Endothelial cell of umbilical vein (primary cell): Measurements from ENCODE around the gene KRT76. TPM values are rescaled to one million over a fixed set of nuclear protein-coding genes. Genes with fewer than 3 reads are reported as not detected.

Source experiments
- BruUV-seq: library from RNA; stranded (reverse); fragments of 400-500 nt; replicated peaks from 2 replicates; lab custom pipeline; 2021; lab: Mats Ljungman, UMichigan
- CTCF ChIA-PET: fragments of 300-600, 350-600 bp; sonication (Branson Sonifier 250); formaldehyde crosslinking; loops from one replicate; lab custom pipeline; 2021; ENCODE audit warnings: antibody characterized with exemption, inconsistent platforms; lab: Charles Lee
- POLR2A ChIA-PET: fragments of 300-600, 350-600 bp; sonication (Branson Sonifier 250); formaldehyde crosslinking; loops from one replicate; lab custom pipeline; 2021; ENCODE audit warnings: antibody characterized with exemption, inconsistent platforms; lab: Charles Lee
- DNase-seq: peaks from one replicate; pipeline ENCODE4 v3.0.0-alpha.2; 2011; ENCODE audit warnings: low read depth, low spot score
- FAIRE-seq: peaks from 2 replicates; lab custom pipeline; 2011; peaks lifted over from hg19 to GRCh38; lab: Jason Lieb, UNC
- H2AFZ ChIP-seq: 2 replicates; pipeline ENCODE4 v1.6.0; 2012; ENCODE audit warnings: low read depth, low read length, control low read depth, inconsistent platforms
- H3K27ac ChIP-seq: 2 replicates; pipeline ENCODE4 v1.5.1; 2011; ENCODE audit warnings: low read depth, mild to moderate bottlenecking, control low read depth, low read length, moderate library complexity; ENCODE audit not compliant: insufficient read depth
- H3K27me3 ChIP-seq, 2 experiments: 2 replicates each; pipeline versions ENCODE4 v1.6.0 to v1.6.1; 2011; ENCODE audit warnings: low read length in 2 of 2, mixed read lengths in 1 of 2; ENCODE audit not compliant: control insufficient read depth in 2 of 2, insufficient read depth in 2 of 2
- H3K36me3 ChIP-seq, 2 experiments: 2 replicates in 1 of 2; 3 replicates in 1 of 2; pipeline ENCODE4 v1.5.1; 2011; ENCODE audit warnings: low read length in 2 of 2, mild to moderate bottlenecking in 1 of 2, moderate library complexity in 1 of 2; ENCODE audit not compliant: control insufficient read depth in 2 of 2, insufficient read depth in 2 of 2; ENCODE audit errors: extremely low read depth in 1 of 2
- H3K4me1 ChIP-seq: 3 replicates; pipeline ENCODE4 v1.5.1; 2011; ENCODE audit warnings: mild to moderate bottlenecking, low read length; ENCODE audit not compliant: control insufficient read depth, insufficient read depth; ENCODE audit errors: extremely low read depth
- H3K4me2 ChIP-seq: 2 replicates; pipeline ENCODE4 v1.6.1; 2011; ENCODE audit warnings: low read length, control low read depth, mixed read lengths; ENCODE audit not compliant: insufficient read depth
- H3K4me3 ChIP-seq, 3 experiments: fragments of 200-600 bp in 1 of 3; sonication (generic), shearing (Covaris generic) in 1 of 3; replicated peaks in 1 of 3; 2 replicates each; pipeline ENCODE4 v1.5.1; 2011 to 2016; ENCODE audit warnings: control low read depth in 3 of 3, low read length in 3 of 3, mild to moderate bottlenecking in 2 of 3, inconsistent platforms in 1 of 3, low read depth in 1 of 3, moderate library complexity in 1 of 3; ENCODE audit not compliant: insufficient read depth in 1 of 3
- H3K79me2 ChIP-seq: 2 replicates; pipeline ENCODE4 v1.6.0; 2012; ENCODE audit warnings: low read length, inconsistent platforms; ENCODE audit not compliant: control insufficient read depth, insufficient read depth
- H3K9ac ChIP-seq: replicated peaks from 2 replicates; pipeline ENCODE3; 2011; ENCODE audit warnings: low read length, control low read depth; ENCODE audit not compliant: insufficient read depth; ENCODE audit errors: extremely low read depth
- H3K9me1 ChIP-seq: replicated peaks from 3 replicates; pipeline ENCODE4 v1.6.0; 2011; ENCODE audit warnings: mild to moderate bottlenecking, low read length; ENCODE audit not compliant: control insufficient read depth, insufficient read depth; ENCODE audit errors: extremely low read depth
- H3K9me3 ChIP-seq: replicated peaks from 2 replicates; pipeline ENCODE4 v1.5.1; 2012; ENCODE audit warnings: low read length, inconsistent platforms; ENCODE audit not compliant: control insufficient read depth, insufficient read depth
- H4K20me1 ChIP-seq: replicated peaks from 2 replicates; pipeline ENCODE3; 2011; ENCODE audit warnings: mild to moderate bottlenecking, low read length; ENCODE audit not compliant: control insufficient read depth, insufficient read depth; ENCODE audit errors: extremely low read depth
- CTCF ChIP-seq, 2 donors: IDR thresholded peaks; 1 replicate in 1 of 2; 2 replicates in 1 of 2; pipeline ENCODE4 v1.5.1; 2011; ENCODE audit warnings: low read length in 2 of 2, mild to moderate bottlenecking in 2 of 2, moderate library complexity in 2 of 2, control low read depth in 1 of 2, inconsistent platforms in 1 of 2, low read depth in 1 of 2; ENCODE audit not compliant: insufficient read depth in 1 of 2; ENCODE audit errors: extremely low read depth in 1 of 2
- EZH2 ChIP-seq: IDR thresholded peaks from 2 replicates; pipeline ENCODE4 v1.6.1; 2012; ENCODE audit warnings: borderline replicate concordance, low read depth, mild to moderate bottlenecking, moderate library complexity, low read length, inconsistent platforms; ENCODE audit not compliant: severe bottlenecking
- FOS ChIP-seq: IDR thresholded peaks from 2 replicates; pipeline ENCODE4 v1.6.1; 2011; ENCODE audit warnings: mild to moderate bottlenecking, low read length, moderate library complexity, borderline replicate concordance; ENCODE audit not compliant: insufficient read depth
- GATA2 ChIP-seq: IDR thresholded peaks from 2 replicates; pipeline ENCODE4 v1.7.0; 2011; ENCODE audit warnings: low read depth, mild to moderate bottlenecking, moderate library complexity, mixed read lengths, low read length; ENCODE audit not compliant: insufficient read length, insufficient read depth
- JUN ChIP-seq: IDR thresholded peaks from 2 replicates; pipeline ENCODE4 v1.6.1; 2011; ENCODE audit warnings: borderline replicate concordance, low read depth; ENCODE audit not compliant: insufficient read length, insufficient read depth
- MAX ChIP-seq: IDR thresholded peaks from 2 replicates; pipeline ENCODE4 v1.6.1; 2011; ENCODE audit not compliant: insufficient read depth, insufficient read length
- MYC ChIP-seq: IDR thresholded peaks from one replicate; pipeline ENCODE4 v1.6.1; 2011; ENCODE audit warnings: mild to moderate bottlenecking, low read depth, low read length
- POLR2A ChIP-seq: IDR thresholded peaks from 2 replicates; pipeline ENCODE4 v1.6.1; 2012; ENCODE audit warnings: low read depth, mild to moderate bottlenecking, control low read depth, low read length
- POLR2AphosphoS5 ChIP-seq: IDR thresholded peaks from 2 replicates; pipeline ENCODE4 v1.6.1; 2012; ENCODE audit warnings: low read depth, mild to moderate bottlenecking, control low read depth, low read length, moderate library complexity; ENCODE audit not compliant: insufficient read depth
- dilution Hi-C: fragments of 300-500 bp; cut with MboI; formaldehyde crosslinking; loops from one replicate; pipeline ENCODE4 v1.15.0; 2019; ENCODE audit warnings: low sequenced_read_pairs; ENCODE audit not compliant: extremely low pct_ligation_motif_present
- intact Hi-C: fragments of 100-400 bp; cut with micrococcal nuclease; formaldehyde crosslinking; loops from one replicate; pipeline ENCODE4 v1.10.0; 2022
- polyA plus RNA-seq, 4 experiments: library from polyadenylated mRNA; depleted of rRNA in 3 of 4; stranded (reverse) in 3 of 4; unstranded in 1 of 4; fragments of >200 nt; gene quantifications; 2 replicates each; pipeline versions ENCODE4 v1.2.1 to v1.2.3, GENCODE V29; 2011 to 2012; ENCODE audit warnings: missing spikeins in 1 of 4
- total RNA-seq: library from RNA; stranded (reverse); gene quantifications from 2 replicates; pipeline ENCODE4 v1.2.3, GENCODE V29; 2021

KRT76 gene
- total and polyA plus RNA-seq, 2 donors (not counting 3 experiments of a cell fraction or from before 2014, with no cell fraction given), result not detected

- dilution Hi-C loops, result no loop called here
- POLR2A ChIA-PET, result no interaction called here
These were observed 11.2 kb upstream of the KRT76 start for GRCh38 chr12:52788192-52788875.

More at GRCh38 chr12:52788192-52788875, 11.2 kb upstream of the KRT76 start:
- H3K4me3 ChIP-seq, result no peak overlapping the region
- H3K9ac ChIP-seq, result no peak overlapping the region
- H3K27ac ChIP-seq, result no peak overlapping the region
- H3K27me3 ChIP-seq, result peaks cover 12 to 17% of the 10 kb centered on the region in 2 experiments
- no peaks in the 10 kb centered on the region for H3K9me3 ChIP-seq
- CTCF ChIA-PET, result interaction anchor here (0.6 to 1.3 kb wide), 2 partner anchors 11 to 23 kb away, joined by 3 read pairs; partner anchors contain the start of gene KRT76
- intact Hi-C loops, result no loop called here
- no peaks in the 10 kb centered on the region for H3K4me1 ChIP-seq
- DNase-seq (no peak), FAIRE-seq (no peak)
- no peak overlapping the region for H3K4me2 ChIP-seq
- H4K20me1 ChIP-seq, result no peaks in the 10 kb centered on the region
- H3K9me1 ChIP-seq, result no peaks in the 10 kb centered on the region
- no peak for TF ChIP-seq POLR2AphosphoS5
- TF ChIP-seq JUN, result no peak
- no peak for TF ChIP-seq FOS
- TF ChIP-seq GATA2, result no peak
- TF ChIP-seq EZH2, result no peak
- TF ChIP-seq MYC, result no peak
- TF ChIP-seq POLR2A, result no peak
- TF ChIP-seq MAX, result no peak
- TF ChIP-seq CTCF (IDR thresholded peaks at IDR 0.05; ENCODE audit: extremely low read depth in 1 of 2, insufficient read depth in 1 of 2, low read depth in 1 of 2, low read length in 2 of 2), result no peak
- BruUV-seq, result no TSS peak
- H3K36me3 ChIP-seq, result no peaks in the 10 kb centered on the region
- no peak overlapping the region for H2AFZ ChIP-seq
- H3K79me2 ChIP-seq, result no peaks in the 10 kb centered on the region
